HG03354 (cell line): ENCODE data around the gene LINGO3.
"Not testable (repeated sequence)": the region's sequence is repeated elsewhere in the genome, so short reads cannot be mapped to it uniquely, and the experiment has no call there.

Source experiments
- ATAC-seq: cut with Tn5 transposase; IDR thresholded peaks from one replicate; pipeline ENCODE4 v1.9.1; 2021; ENCODE audit warnings: mild to moderate bottlenecking; ENCODE audit not compliant: unreplicated experiment, poor library complexity, severe bottlenecking

Gene LINGO3

GRCh38 chr19:2286402-2287140, 21.4 kb downstream of the LINGO3 start:
- no peak for ATAC-seq

- no peak for ATAC-seq
These were observed 24.0 kb downstream of the LINGO3 start for GRCh38 chr19:2283835-2284507.

GRCh38 chr19:2282862-2283237, 25.1 kb downstream of the LINGO3 start:
- ATAC-seq, result no peak

GRCh38 chr19:2282062-2282861, 25.7 kb downstream of the LINGO3 start, which contains the start of gene PEAK3:
Gene PEAK3, minus strand, starts transcription at chr19:2282175. Its CDS starts 1,244 bp downstream, at chr19:2280931.
- no peak for ATAC-seq

GRCh38 chr19:2281265-2282061, 26.5 kb downstream of the LINGO3 start:
- not testable (repeated sequence) for ATAC-seq

GRCh38 chr19:2280633-2281264, 27.2 kb downstream of the LINGO3 start:
- ATAC-seq, result no peak

- ATAC-seq, result no peak
These were observed 29.3 kb downstream of the LINGO3 start for GRCh38 chr19:2278459-2279158.

- no peak for ATAC-seq
These were observed 30.8 kb downstream of the LINGO3 start for GRCh38 chr19:2277138-2277537.

- ATAC-seq, result no peak
These were observed 31.4 kb downstream of the LINGO3 start for GRCh38 chr19:2276429-2276986.

- ATAC-seq, result no peak
These were observed 32.1 kb downstream of the LINGO3 start for GRCh38 chr19:2275588-2276428.

- ATAC-seq, result no peak
These were observed 32.9 kb downstream of the LINGO3 start for GRCh38 chr19:2274931-2275535.

GRCh38 chr19:2274185-2274711, 33.7 kb downstream of the LINGO3 start:
- no peak for ATAC-seq

- ATAC-seq, result peak; percentile 49
These were observed 34.4 kb downstream of the LINGO3 start for GRCh38 chr19:2273356-2274184.

GRCh38 chr19:2271234-2272103, 36.5 kb downstream of the LINGO3 start:
- ATAC-seq, result no peak
